SK-N-SH (cell line): Measurements from ENCODE around the gene ENDOV. TPM values are rescaled to one million over a fixed set of nuclear protein-coding genes. Genes with fewer than 3 reads are reported as not detected.
A peak's percentile ranks its signal among the peaks of the same experiment; 100 is the strongest.

ENCODE experiments used
- CTCF ChIA-PET: fragments of 300-600, 350-600 bp; formaldehyde crosslinking; extraction: SDS; loops from one replicate; lab custom pipeline; 2021; lab: Yijun Ruan, JAX
- POLR2A ChIA-PET: fragments of 350-600 bp; sonication (Branson Sonifier 250); formaldehyde crosslinking; extraction: SDS; loops from one replicate; lab custom pipeline; 2020; ENCODE audit warnings: antibody characterized with exemption, inconsistent platforms; lab: Yijun Ruan, JAX
- DNase-seq: peaks from one replicate; pipeline ENCODE4 v3.0.0; 2012
- H2AFZ ChIP-seq: fragments of 200-600 bp; sonication (generic); 2 replicates; pipeline ENCODE4 v1.8.1; 2016; ENCODE audit warnings: antibody characterized with exemption, mild to moderate bottlenecking, low read depth
- H3F3A ChIP-seq: fragments of 200-600 bp; sonication (generic); replicated peaks from 2 replicates; pipeline ENCODE3; 2016; ENCODE audit warnings: antibody characterized with exemption, mild to moderate bottlenecking; ENCODE audit not compliant: insufficient read depth
- H3K27ac ChIP-seq, 2 experiments: fragments of 200-500 bp in 1 of 2; fragments of 200-600 bp in 1 of 2; sonication (Bioruptor generic) in 1 of 2; sonication (generic), shearing (Covaris generic) in 1 of 2; 2 replicates each; pipeline versions ENCODE4 v1.5.1 to v1.6.1; 2014 to 2016; ENCODE audit warnings: low read depth in 2 of 2, inconsistent platforms in 1 of 2, low read length in 1 of 2, mild to moderate bottlenecking in 1 of 2, mixed read lengths in 1 of 2
- H3K27me3 ChIP-seq: fragments of 200-600 bp; sonication (generic), shearing (Covaris generic); 2 replicates; pipeline ENCODE4 v1.6.1; 2016; ENCODE audit warnings: mixed run types; ENCODE audit not compliant: insufficient read depth
- H3K36me3 ChIP-seq, 2 experiments: fragments of 200-500 bp in 1 of 2; fragments of 200-600 bp in 1 of 2; sonication (Bioruptor generic) in 1 of 2; sonication (generic) in 1 of 2; replicated peaks in 1 of 2; 2 replicates each; pipeline versions ENCODE3 to v1.5.1; 2014 to 2016; ENCODE audit warnings: low read length in 1 of 2, mild to moderate bottlenecking in 1 of 2; ENCODE audit not compliant: insufficient read depth in 2 of 2, control insufficient read depth in 1 of 2
- H3K4me1 ChIP-seq, 2 experiments: fragments of 200-500 bp in 1 of 2; fragments of 200-600 bp in 1 of 2; sonication (Bioruptor generic) in 1 of 2; sonication (generic), shearing (Covaris generic) in 1 of 2; 2 replicates each; pipeline versions ENCODE4 v1.5.1 to v1.6.1; 2014 to 2016; ENCODE audit warnings: low read depth in 1 of 2, low read length in 1 of 2, mixed run types in 1 of 2; ENCODE audit not compliant: insufficient read depth in 2 of 2, control insufficient read depth in 1 of 2
- H3K4me2 ChIP-seq: fragments of 200-600 bp; sonication (generic), shearing (Covaris generic); 2 replicates; pipeline ENCODE4 v1.6.1; 2017; ENCODE audit warnings: mixed run types
- H3K4me3 ChIP-seq, 2 experiments: fragments of 200-500 bp in 1 of 2; fragments of 200-600 bp in 1 of 2; sonication (Bioruptor generic) in 1 of 2; sonication (generic), shearing (Covaris generic) in 1 of 2; 2 replicates each; pipeline versions ENCODE4 v1.5.1 to v1.8.1; 2014 to 2016; ENCODE audit warnings: low read depth in 2 of 2, inconsistent platforms in 1 of 2, low read length in 1 of 2, mild to moderate bottlenecking in 1 of 2, mixed read lengths in 1 of 2, moderate library complexity in 1 of 2
- H3K79me2 ChIP-seq: fragments of 200-600 bp; sonication (generic); 2 replicates; pipeline ENCODE4 v1.8.1; 2017; ENCODE audit warnings: mild to moderate bottlenecking; ENCODE audit not compliant: insufficient read depth
- H3K9ac ChIP-seq: fragments of 200-600 bp; sonication (generic); 2 replicates; pipeline ENCODE4 v1.6.1; 2017; ENCODE audit warnings: mixed run types
- H3K9me2 ChIP-seq: fragments of 200-600 bp; sonication (generic); 2 replicates; pipeline ENCODE4 v1.6.1; 2017; ENCODE audit warnings: mixed run types
- H3K9me3 ChIP-seq: fragments of 200-600 bp; sonication (generic); 2 replicates; pipeline ENCODE4 v1.6.1; 2017; ENCODE audit warnings: mixed run types, mild to moderate bottlenecking, moderate library complexity
- H4K20me1 ChIP-seq: fragments of 200-600 bp; sonication (generic); 2 replicates; pipeline ENCODE4 v1.6.1; 2017; ENCODE audit warnings: mild to moderate bottlenecking, mixed run types; ENCODE audit not compliant: insufficient read depth
- CHD2 ChIP-seq: fragments of 150-350 bp; IDR thresholded peaks from 2 replicates; pipeline ENCODE4 v1.6.1; 2018; ENCODE audit warnings: low read length; ENCODE audit not compliant: partially characterized antibody
- EP300 ChIP-seq, 2 experiments: IDR thresholded peaks; 2 replicates each; pipeline versions ENCODE4 v1.4.0 to v1.6.1; 2012; ENCODE audit warnings: borderline replicate concordance in 1 of 2, low read depth in 1 of 2, low read length in 1 of 2
- FOXM1 ChIP-seq: IDR thresholded peaks from 2 replicates; pipeline ENCODE4 v1.4.0; 2012; ENCODE audit warnings: low read depth, mild to moderate bottlenecking
- GABPA ChIP-seq: IDR thresholded peaks from 2 replicates; pipeline ENCODE4 v1.4.0; 2012; ENCODE audit warnings: low read depth, mild to moderate bottlenecking
- GATA2 ChIP-seq: sonication (generic); formaldehyde crosslinking; IDR thresholded peaks from 2 replicates; pipeline ENCODE4 v1.5.0; 2020; ENCODE audit warnings: mild to moderate bottlenecking, missing genetic modification reagents
- MEF2A ChIP-seq: IDR thresholded peaks from 2 replicates; pipeline ENCODE4 v1.4.0; 2012; ENCODE audit warnings: low read depth, borderline replicate concordance
- NFIC ChIP-seq: IDR thresholded peaks from 2 replicates; pipeline ENCODE4 v1.4.0; 2012; ENCODE audit warnings: borderline replicate concordance
- NRF1 ChIP-seq: IDR thresholded peaks from 2 replicates; pipeline ENCODE4 v1.6.1; 2012; ENCODE audit warnings: low read depth, mild to moderate bottlenecking, low read length
- POLR2AphosphoS5 ChIP-seq: IDR thresholded peaks from 2 replicates; pipeline ENCODE4 v1.6.1; 2012; ENCODE audit warnings: low read depth, low read length
- RAD21 ChIP-seq: IDR thresholded peaks from 2 replicates; pipeline ENCODE4 v1.6.1; 2012; ENCODE audit warnings: mild to moderate bottlenecking, low read length
- RCOR1 ChIP-seq: fragments of 150-350 bp; IDR thresholded peaks from 2 replicates; pipeline ENCODE4 v1.6.1; 2017; ENCODE audit warnings: antibody characterized with exemption, low read length
- RFX5 ChIP-seq: IDR thresholded peaks from 2 replicates; pipeline ENCODE4 v1.6.1; 2012; ENCODE audit warnings: mild to moderate bottlenecking, improper control_type of control experiment, low read length
- RXRA ChIP-seq: IDR thresholded peaks from 2 replicates; pipeline ENCODE4 v1.4.0; 2012; ENCODE audit warnings: low read depth, mild to moderate bottlenecking, borderline replicate concordance
- TCF12 ChIP-seq: IDR thresholded peaks from 2 replicates; pipeline ENCODE4 v1.4.0; 2012
- TEAD4 ChIP-seq: IDR thresholded peaks from 2 replicates; pipeline ENCODE4 v1.4.0; 2012; ENCODE audit warnings: mild to moderate bottlenecking, borderline replicate concordance; ENCODE audit not compliant: insufficient read depth
- YY1 ChIP-seq: IDR thresholded peaks from 2 replicates; pipeline ENCODE4 v1.4.0; 2012; ENCODE audit warnings: low read depth, mild to moderate bottlenecking
- WGBS: methylation state at CpG from one replicate; pipeline ENCODE4 v1.1.6; 2017; ENCODE audit warnings: low lambda C conversion rate; 5-methylcytosine and 5-hydroxymethylcytosine counted together
- polyA plus RNA-seq, 3 experiments: library from polyadenylated mRNA; depleted of rRNA; stranded (reverse); fragments of >200 nt; gene quantifications; 2 replicates each; pipeline ENCODE4 v1.2.3, GENCODE V29; 2012
- TF ChIP-seq, protein P1 (sequence below): IDR thresholded peaks from 2 replicates; pipeline ENCODE4; 2012
- TF ChIP-seq, protein P2 (sequence below): IDR thresholded peaks from 2 replicates; pipeline ENCODE4 v1.6.1; 2012; ENCODE audit warnings: mild to moderate bottlenecking, low read depth, low read length, moderate library complexity
- TF ChIP-seq, protein P3 (sequence below): fragments of 150-350 bp; IDR thresholded peaks from 2 replicates; pipeline ENCODE4 v1.6.1; 2016; ENCODE audit warnings: mild to moderate bottlenecking, low read depth, low read length
- TF ChIP-seq, protein P4 (sequence below): IDR thresholded peaks from 2 replicates; pipeline ENCODE4 v1.4.0; 2012; ENCODE audit warnings: low read depth, borderline replicate concordance
- TF ChIP-seq, protein P5 (sequence below): fragments of 200-600 bp; sonication (generic); IDR thresholded peaks from 2 replicates; pipeline ENCODE4 v1.6.1; 2017; ENCODE audit warnings: antibody characterized with exemption, mild to moderate bottlenecking, moderate library complexity
- TF ChIP-seq, protein P6 (sequence below): fragments of 150-350 bp; IDR thresholded peaks from 2 replicates; pipeline ENCODE4 v1.6.1; 2017; ENCODE audit warnings: antibody characterized with exemption, low read length, low read depth, borderline replicate concordance

ENDOV gene
- polyA plus RNA-seq (2012; rRNA removed): 83.6 and 90.3 TPM in 2 replicates
- polyA plus RNA-seq (2012; cell fraction: cytosol; rRNA removed): 36.1 and 50.0 TPM in 2 replicates
- 181 and 203 TPM in 2 replicates for polyA plus RNA-seq (2012; cell fraction: nucleus; rRNA removed)

DNA sequence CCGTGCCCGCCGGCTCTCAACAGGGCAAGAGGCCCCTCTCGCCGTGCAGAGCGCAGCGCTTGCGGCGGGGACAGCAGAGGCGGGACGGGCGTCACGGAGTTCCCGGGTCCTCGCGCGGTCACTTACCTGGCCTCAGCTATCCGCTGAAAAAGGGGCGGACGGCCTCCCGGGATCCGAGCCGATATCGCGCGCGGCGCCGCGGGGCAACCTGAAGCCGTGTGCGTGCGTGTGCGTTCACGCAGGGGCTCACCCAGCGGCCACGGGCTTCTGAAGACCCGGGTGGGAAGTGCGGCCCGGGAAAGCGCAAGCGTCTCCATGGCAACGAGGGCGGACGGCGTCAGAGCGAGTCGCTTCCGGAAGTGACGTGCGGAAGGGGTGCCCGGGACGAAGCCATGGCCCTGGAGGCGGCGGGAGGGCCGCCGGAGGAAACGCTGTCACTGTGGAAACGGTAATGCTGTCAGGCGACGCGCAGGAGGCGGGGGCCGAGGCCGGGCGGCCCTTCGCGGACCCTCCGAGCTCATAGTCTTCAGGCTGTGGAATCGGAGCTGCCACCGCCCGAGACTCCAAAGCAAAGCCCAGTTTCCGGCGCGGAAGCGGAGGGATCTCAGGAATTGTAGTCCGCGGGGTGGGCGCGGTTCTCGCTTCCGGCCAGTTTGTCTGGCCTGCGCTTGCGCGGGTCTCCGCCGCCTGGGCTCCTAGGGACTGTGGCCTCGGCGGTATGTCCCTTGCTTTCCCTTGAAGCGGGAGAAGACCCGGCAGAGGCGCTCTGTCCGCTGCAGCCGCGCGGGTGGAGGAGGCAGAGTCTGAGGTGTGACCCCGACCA, at the start of gene ENDOV:
Gene ENDOV, plus strand, starts transcription at position 365 of the 823 bp plus-strand sequence. Its CDS starts 28 bp downstream, at position 393.
- Histone ChIP-seq H3K9ac (peak within 1 kb of the TSS; percentile 98), H3K4me2 (peak within 1 kb of the TSS; percentile 94), H3K4me1 (peaks cover 5 to 25% of the 10 kb centered on the region in 2 experiments; a peak in 2 of 4 replicates), H4K20me1 (peaks cover 31% of the 10 kb centered on the region), H3K9me2 (no peaks in the 10 kb centered on the region), H3K36me3 (peaks cover 21 to 24% of the 10 kb centered on the region in 2 experiments), H3F3A (peaks cover 5% of the 10 kb centered on the region), H3K79me2 (peaks cover 48% of the 10 kb centered on the region), H3K9me3 (no peaks in the 10 kb centered on the region), H2AFZ (peak within 1 kb of the TSS; percentile 80), H3K27me3 (no peaks in the 10 kb centered on the region), H3K4me3 (peak within 1 kb of the TSS; percentile 98 to 99), H3K27ac (peak within 1 kb of the TSS; percentile 99)
- WGBS: under 1% methylated on average over 40 of the region's 97 CpGs
- CTCF ChIA-PET: interaction anchor here (0.6 to 6.5 kb wide), 10 partner anchors 11 to 409 kb away, joined by 3 to 47 read pairs (median 6); partner anchors contain the start of gene GAA
- POLR2A ChIA-PET: interaction anchor here (1.2 to 2.3 kb wide), 4 partner anchors 9 to 314 kb away, joined by 5 to 8 read pairs (median 6); partner anchors contain the start of gene GAA
- peak; percentile 100 for DNase-seq
- no peak for TF ChIP-seq TCF12
- TF ChIP-seq, protein P1, sequence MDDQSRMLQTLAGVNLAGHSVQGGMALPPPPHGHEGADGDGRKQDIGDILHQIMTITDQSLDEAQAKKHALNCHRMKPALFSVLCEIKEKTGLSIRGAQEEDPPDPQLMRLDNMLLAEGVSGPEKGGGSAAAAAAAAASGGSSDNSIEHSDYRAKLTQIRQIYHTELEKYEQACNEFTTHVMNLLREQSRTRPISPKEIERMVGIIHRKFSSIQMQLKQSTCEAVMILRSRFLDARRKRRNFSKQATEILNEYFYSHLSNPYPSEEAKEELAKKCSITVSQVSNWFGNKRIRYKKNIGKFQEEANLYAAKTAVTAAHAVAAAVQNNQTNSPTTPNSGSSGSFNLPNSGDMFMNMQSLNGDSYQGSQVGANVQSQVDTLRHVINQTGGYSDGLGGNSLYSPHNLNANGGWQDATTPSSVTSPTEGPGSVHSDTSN: peak; percentile 74
- peak; percentile 92 for TF ChIP-seq GABPA
- TF ChIP-seq RAD21: no peak
- TF ChIP-seq MEF2A: no peak
- TF ChIP-seq, protein P2, sequence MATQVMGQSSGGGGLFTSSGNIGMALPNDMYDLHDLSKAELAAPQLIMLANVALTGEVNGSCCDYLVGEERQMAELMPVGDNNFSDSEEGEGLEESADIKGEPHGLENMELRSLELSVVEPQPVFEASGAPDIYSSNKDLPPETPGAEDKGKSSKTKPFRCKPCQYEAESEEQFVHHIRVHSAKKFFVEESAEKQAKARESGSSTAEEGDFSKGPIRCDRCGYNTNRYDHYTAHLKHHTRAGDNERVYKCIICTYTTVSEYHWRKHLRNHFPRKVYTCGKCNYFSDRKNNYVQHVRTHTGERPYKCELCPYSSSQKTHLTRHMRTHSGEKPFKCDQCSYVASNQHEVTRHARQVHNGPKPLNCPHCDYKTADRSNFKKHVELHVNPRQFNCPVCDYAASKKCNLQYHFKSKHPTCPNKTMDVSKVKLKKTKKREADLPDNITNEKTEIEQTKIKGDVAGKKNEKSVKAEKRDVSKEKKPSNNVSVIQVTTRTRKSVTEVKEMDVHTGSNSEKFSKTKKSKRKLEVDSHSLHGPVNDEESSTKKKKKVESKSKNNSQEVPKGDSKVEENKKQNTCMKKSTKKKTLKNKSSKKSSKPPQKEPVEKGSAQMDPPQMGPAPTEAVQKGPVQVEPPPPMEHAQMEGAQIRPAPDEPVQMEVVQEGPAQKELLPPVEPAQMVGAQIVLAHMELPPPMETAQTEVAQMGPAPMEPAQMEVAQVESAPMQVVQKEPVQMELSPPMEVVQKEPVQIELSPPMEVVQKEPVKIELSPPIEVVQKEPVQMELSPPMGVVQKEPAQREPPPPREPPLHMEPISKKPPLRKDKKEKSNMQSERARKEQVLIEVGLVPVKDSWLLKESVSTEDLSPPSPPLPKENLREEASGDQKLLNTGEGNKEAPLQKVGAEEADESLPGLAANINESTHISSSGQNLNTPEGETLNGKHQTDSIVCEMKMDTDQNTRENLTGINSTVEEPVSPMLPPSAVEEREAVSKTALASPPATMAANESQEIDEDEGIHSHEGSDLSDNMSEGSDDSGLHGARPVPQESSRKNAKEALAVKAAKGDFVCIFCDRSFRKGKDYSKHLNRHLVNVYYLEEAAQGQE: 0 out of 2 replicates have a peak, but pooled peaks have one; percentile 23
- no peak for TF ChIP-seq GATA2 (CRISPR knock-in tag)
- TF ChIP-seq NRF1: peak; percentile 98
- peak; percentile 86; the same call in 1 of the 2 replicates for TF ChIP-seq YY1
- TF ChIP-seq RCOR1: peak; percentile 4; the same call in 1 of the 2 replicates
- TF ChIP-seq RFX5: no peak
- 0 out of 4 replicates have a peak, but pooled peaks of 1 of the 2 experiments have one; percentile 23 for TF ChIP-seq EP300 (IDR thresholded peaks at IDR 0.05; ENCODE audit: borderline replicate concordance in 1 of 2, low read depth in 1 of 2, low read length in 1 of 2)
- peak; percentile 90 for TF ChIP-seq POLR2AphosphoS5
- no peak for TF ChIP-seq TEAD4
- TF ChIP-seq, protein P3, sequence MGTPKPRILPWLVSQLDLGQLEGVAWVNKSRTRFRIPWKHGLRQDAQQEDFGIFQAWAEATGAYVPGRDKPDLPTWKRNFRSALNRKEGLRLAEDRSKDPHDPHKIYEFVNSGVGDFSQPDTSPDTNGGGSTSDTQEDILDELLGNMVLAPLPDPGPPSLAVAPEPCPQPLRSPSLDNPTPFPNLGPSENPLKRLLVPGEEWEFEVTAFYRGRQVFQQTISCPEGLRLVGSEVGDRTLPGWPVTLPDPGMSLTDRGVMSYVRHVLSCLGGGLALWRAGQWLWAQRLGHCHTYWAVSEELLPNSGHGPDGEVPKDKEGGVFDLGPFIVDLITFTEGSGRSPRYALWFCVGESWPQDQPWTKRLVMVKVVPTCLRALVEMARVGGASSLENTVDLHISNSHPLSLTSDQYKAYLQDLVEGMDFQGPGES: no peak
- TF ChIP-seq RXRA: no peak
- TF ChIP-seq, protein P4, sequence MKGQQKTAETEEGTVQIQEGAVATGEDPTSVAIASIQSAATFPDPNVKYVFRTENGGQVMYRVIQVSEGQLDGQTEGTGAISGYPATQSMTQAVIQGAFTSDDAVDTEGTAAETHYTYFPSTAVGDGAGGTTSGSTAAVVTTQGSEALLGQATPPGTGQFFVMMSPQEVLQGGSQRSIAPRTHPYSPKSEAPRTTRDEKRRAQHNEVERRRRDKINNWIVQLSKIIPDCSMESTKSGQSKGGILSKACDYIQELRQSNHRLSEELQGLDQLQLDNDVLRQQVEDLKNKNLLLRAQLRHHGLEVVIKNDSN: no peak
- TF ChIP-seq FOXM1: 0 out of 2 replicates have a peak, but pooled peaks have one; percentile 60
- TF ChIP-seq, protein P5, sequence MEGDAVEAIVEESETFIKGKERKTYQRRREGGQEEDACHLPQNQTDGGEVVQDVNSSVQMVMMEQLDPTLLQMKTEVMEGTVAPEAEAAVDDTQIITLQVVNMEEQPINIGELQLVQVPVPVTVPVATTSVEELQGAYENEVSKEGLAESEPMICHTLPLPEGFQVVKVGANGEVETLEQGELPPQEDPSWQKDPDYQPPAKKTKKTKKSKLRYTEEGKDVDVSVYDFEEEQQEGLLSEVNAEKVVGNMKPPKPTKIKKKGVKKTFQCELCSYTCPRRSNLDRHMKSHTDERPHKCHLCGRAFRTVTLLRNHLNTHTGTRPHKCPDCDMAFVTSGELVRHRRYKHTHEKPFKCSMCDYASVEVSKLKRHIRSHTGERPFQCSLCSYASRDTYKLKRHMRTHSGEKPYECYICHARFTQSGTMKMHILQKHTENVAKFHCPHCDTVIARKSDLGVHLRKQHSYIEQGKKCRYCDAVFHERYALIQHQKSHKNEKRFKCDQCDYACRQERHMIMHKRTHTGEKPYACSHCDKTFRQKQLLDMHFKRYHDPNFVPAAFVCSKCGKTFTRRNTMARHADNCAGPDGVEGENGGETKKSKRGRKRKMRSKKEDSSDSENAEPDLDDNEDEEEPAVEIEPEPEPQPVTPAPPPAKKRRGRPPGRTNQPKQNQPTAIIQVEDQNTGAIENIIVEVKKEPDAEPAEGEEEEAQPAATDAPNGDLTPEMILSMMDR: no peak
- TF ChIP-seq NFIC: no peak; the same call in 1 of the 2 replicates
- TF ChIP-seq CHD2: peak; percentile 91
- TF ChIP-seq, protein P6, sequence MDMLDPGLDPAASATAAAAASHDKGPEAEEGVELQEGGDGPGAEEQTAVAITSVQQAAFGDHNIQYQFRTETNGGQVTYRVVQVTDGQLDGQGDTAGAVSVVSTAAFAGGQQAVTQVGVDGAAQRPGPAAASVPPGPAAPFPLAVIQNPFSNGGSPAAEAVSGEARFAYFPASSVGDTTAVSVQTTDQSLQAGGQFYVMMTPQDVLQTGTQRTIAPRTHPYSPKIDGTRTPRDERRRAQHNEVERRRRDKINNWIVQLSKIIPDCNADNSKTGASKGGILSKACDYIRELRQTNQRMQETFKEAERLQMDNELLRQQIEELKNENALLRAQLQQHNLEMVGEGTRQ: no peak
